Measurements from ENCODE around the gene FOXA3. TPM values are rescaled to one million over a fixed set of nuclear protein-coding genes. Genes with fewer than 3 reads are reported as not detected.
A peak's percentile ranks its signal among the peaks of the same experiment; 100 is the strongest.

The FOXA3 gene
- total and polyA plus RNA-seq, 3 donors from 2014 or later, result 1.5 to 1.7 (median 1.7) TPM

DNA sequence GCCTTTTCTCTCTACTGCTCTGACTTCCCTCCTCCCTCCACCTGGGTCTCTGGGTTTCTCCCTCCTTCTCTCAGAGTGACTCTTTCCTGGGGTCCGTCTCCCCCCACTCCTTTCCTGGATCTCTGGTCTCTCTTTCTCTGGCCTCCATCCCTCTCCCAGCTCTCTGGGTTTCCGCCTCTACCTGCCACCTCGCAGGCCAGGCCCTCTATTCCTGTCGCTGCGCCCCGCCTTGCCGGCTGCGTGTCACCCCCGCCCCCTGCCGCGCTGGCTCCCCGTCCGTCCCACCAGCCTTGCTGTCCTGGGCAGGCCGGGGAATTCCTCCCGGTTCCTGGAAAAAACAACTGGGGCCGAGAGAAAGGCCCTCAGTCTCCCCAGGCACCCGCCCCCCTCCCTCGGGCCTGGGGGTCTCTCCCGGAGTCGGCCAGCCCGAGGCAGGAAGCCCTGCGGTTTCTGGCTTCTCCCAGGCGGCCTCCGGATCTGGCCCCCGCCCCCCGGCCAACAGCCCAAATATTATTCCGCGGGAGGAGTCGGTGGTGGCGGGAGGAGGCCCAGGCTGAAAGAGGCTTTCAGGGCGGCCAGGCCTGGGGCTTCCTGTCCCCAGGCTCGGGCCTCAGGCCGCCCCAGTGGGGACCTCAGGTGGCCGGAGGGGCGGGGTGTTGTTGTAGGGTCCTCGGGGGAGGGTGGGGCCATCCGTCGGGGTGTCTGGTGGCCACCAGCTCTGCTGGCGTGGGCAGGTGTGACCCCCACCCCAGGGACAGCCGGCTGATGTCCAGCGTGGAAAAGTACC is 12.5 kb downstream of the FOXA3 start:
- Histone ChIP-seq H3K27me3 (no peaks in the 10 kb centered on the region), H3K27ac (peak overlapping the region in 1 of 2 donors; percentile 47), H3K4me1 (peaks cover 9% of the 10 kb centered on the region), H3K36me3 (ENCODE audit: low read depth, missing control alignments) (no peaks in the 10 kb centered on the region), H3K4me3 (peak overlapping the region in 1 of 2 donors; percentile 33), H3K9me3 (no peaks in the 10 kb centered on the region)
- DNase-seq, result no peak
- TF ChIP-seq, protein P1, sequence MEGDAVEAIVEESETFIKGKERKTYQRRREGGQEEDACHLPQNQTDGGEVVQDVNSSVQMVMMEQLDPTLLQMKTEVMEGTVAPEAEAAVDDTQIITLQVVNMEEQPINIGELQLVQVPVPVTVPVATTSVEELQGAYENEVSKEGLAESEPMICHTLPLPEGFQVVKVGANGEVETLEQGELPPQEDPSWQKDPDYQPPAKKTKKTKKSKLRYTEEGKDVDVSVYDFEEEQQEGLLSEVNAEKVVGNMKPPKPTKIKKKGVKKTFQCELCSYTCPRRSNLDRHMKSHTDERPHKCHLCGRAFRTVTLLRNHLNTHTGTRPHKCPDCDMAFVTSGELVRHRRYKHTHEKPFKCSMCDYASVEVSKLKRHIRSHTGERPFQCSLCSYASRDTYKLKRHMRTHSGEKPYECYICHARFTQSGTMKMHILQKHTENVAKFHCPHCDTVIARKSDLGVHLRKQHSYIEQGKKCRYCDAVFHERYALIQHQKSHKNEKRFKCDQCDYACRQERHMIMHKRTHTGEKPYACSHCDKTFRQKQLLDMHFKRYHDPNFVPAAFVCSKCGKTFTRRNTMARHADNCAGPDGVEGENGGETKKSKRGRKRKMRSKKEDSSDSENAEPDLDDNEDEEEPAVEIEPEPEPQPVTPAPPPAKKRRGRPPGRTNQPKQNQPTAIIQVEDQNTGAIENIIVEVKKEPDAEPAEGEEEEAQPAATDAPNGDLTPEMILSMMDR (IDR thresholded peaks at IDR 0.05), result no peak
- TF ChIP-seq POLR2A (IDR thresholded peaks at IDR 0.05), result no peak
- WGBS, 2 donors, result 27 to 61% methylated on average over 22 to 27 of the region's 41 CpGs
- intact Hi-C loops (cut with DNase I; ENCODE audit: low total_unique reads), result no loop called here

- Histone ChIP-seq H3K27ac (no peak overlapping the region), H3K4me3 (no peak overlapping the region), H3K36me3 (ENCODE audit: low read depth, missing control alignments) (no peaks in the 10 kb centered on the region), H3K27me3 (no peaks in the 10 kb centered on the region), H3K4me1 (peaks cover 20% of the 10 kb centered on the region), H3K9me3 (no peaks in the 10 kb centered on the region)
- 82 to 88% methylated on average over 11 of the region's 11 CpGs for WGBS, 2 donors
- no peak for TF ChIP-seq POLR2A (IDR thresholded peaks at IDR 0.05)
- TF ChIP-seq, protein P1 (IDR thresholded peaks at IDR 0.05), result no peak
- intact Hi-C loops (cut with DNase I; ENCODE audit: low total_unique reads), result no loop called here
- DNase-seq, result no peak
Observed at GRCh38 chr19:45878043-45878794, 14.1 kb downstream of the FOXA3 start.

GRCh38 chr19:45879055-45879454 is 14.9 kb downstream of the FOXA3 start:
- H3K4me1 ChIP-seq, result peaks cover 29% of the 10 kb centered on the region
- TF ChIP-seq, protein P1 (IDR thresholded peaks at IDR 0.05), result no peak
- no peak for TF ChIP-seq POLR2A (IDR thresholded peaks at IDR 0.05)
- DNase-seq, result no peak
- H3K27me3 ChIP-seq, result no peaks in the 10 kb centered on the region
- no peak overlapping the region for H3K27ac ChIP-seq
- no peaks in the 10 kb centered on the region for H3K36me3 ChIP-seq (ENCODE audit: low read depth, missing control alignments)
- WGBS, 2 donors, result 63 to 69% methylated on average over 8 of the region's 8 CpGs
- no peaks in the 10 kb centered on the region for H3K9me3 ChIP-seq
- H3K4me3 ChIP-seq, result no peak overlapping the region
- intact Hi-C loops (cut with DNase I; ENCODE audit: low total_unique reads), result no loop called here

DNA sequence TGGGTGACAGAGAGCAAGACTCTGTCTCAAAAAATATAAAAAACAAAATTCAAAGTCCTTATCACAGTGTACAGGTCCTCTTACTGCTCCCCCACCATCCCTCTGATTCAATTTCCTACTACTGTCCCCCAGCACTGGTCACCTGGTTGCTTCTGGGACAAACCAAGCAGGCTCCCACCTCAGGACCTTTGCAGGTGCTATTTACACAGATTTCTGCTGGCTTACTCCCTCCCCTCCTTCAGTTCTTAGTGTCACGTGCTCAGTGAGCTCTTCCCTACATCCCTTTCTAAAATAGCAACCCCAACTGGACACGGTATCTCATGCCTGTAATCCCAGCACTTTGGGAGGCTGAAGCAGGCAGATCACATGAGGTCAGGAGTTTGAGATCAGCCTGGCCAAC is 15.8 kb downstream of the FOXA3 start:
- TF ChIP-seq POLR2A (IDR thresholded peaks at IDR 0.05), result no peak
- TF ChIP-seq, protein P1 (IDR thresholded peaks at IDR 0.05), result no peak
- DNase-seq, result no peak
- H3K4me1 ChIP-seq, result peaks cover 38% of the 10 kb centered on the region
- WGBS, 2 donors, result 89% methylated on average over 2 of the region's 2 CpGs
- intact Hi-C loops (cut with DNase I; ENCODE audit: low total_unique reads), result loop anchor here (10.0 kb wide), 1 partner anchor 105 kb away; no protein-coding TSS in a partner anchor
- no peaks in the 10 kb centered on the region for H3K27me3 ChIP-seq
- H3K36me3 ChIP-seq (ENCODE audit: low read depth, missing control alignments), result no peaks in the 10 kb centered on the region
- H3K9me3 ChIP-seq, result no peaks in the 10 kb centered on the region
- H3K4me3 ChIP-seq, result no peak overlapping the region
- H3K27ac ChIP-seq, result no peak overlapping the region

Data from testis (tissue), 3 donors.